SK-N-SH (cell line): ENCODE measurements around the gene AHDC1.

Source experiments
- CTCF ChIP-seq: fragments of 200-600 bp; sonication (generic); IDR thresholded peaks from 2 replicates; pipeline ENCODE4 v1.6.1; 2017; ENCODE audit warnings: antibody characterized with exemption, mild to moderate bottlenecking, moderate library complexity
- EZH2phosphoT487 ChIP-seq: fragments of 200-600 bp; sonication (generic); IDR thresholded peaks from 2 replicates; pipeline ENCODE4 v1.6.1; 2017; ENCODE audit warnings: low read depth, mixed run types, mild to moderate bottlenecking, antibody characterized with exemption, moderate library complexity, borderline replicate concordance
- JUND ChIP-seq: IDR thresholded peaks from 2 replicates; pipeline ENCODE4 v1.4.0; 2012
- MEF2A ChIP-seq: IDR thresholded peaks from 2 replicates; pipeline ENCODE4 v1.4.0; 2012; ENCODE audit warnings: low read depth, borderline replicate concordance
- MXI1 ChIP-seq: IDR thresholded peaks from 2 replicates; pipeline ENCODE4 v1.6.1; 2012; ENCODE audit warnings: mild to moderate bottlenecking, low read depth, low read length, improper control_type of control experiment
- RCOR1 ChIP-seq: fragments of 150-350 bp; IDR thresholded peaks from 2 replicates; pipeline ENCODE4 v1.6.1; 2017; ENCODE audit warnings: antibody characterized with exemption, low read length
- TF ChIP-seq, protein P1 (sequence below): fragments of 150-350 bp; IDR thresholded peaks from 2 replicates; pipeline ENCODE4 v1.6.1; 2017; ENCODE audit warnings: antibody characterized with exemption, low read length, low read depth, borderline replicate concordance

- 0 out of 2 replicates have a peak, but pooled peaks have one; percentile 11 for TF ChIP-seq CTCF
- TF ChIP-seq MEF2A = no peak
- no peak for TF ChIP-seq MXI1
- TF ChIP-seq, protein P1, sequence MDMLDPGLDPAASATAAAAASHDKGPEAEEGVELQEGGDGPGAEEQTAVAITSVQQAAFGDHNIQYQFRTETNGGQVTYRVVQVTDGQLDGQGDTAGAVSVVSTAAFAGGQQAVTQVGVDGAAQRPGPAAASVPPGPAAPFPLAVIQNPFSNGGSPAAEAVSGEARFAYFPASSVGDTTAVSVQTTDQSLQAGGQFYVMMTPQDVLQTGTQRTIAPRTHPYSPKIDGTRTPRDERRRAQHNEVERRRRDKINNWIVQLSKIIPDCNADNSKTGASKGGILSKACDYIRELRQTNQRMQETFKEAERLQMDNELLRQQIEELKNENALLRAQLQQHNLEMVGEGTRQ = no peak
- TF ChIP-seq EZH2phosphoT487 = no peak
- no peak for TF ChIP-seq RCOR1
- TF ChIP-seq JUND = no peak
Measured at GRCh38 chr1:27575840-27576331, 28.1 kb downstream of the AHDC1 start.
